SK-N-SH treated with all-trans-retinoic acid at 6 μM for 48 hours (cell line): ENCODE data around the gene MED31.

Source experiments
- ATAC-seq: fragments of 200-7000 bp; cut with Tn5 transposase; 3 replicates; pipeline ENCODE4 v1.9.1; 2020; ENCODE audit warnings: mild to moderate bottlenecking, moderate library complexity
- ARNTL ChIP-seq: fragments of 450-650 bp; formaldehyde crosslinking; IDR thresholded peaks from 2 replicates; pipeline ENCODE4 v1.5.0; 2020; ENCODE audit warnings: low read depth, mild to moderate bottlenecking, moderate library complexity, borderline replicate concordance
- CREB5 ChIP-seq: fragments of 250-450 bp; sonication (Bioruptor Pico); IDR thresholded peaks from 2 replicates; pipeline ENCODE4 v1.5.1; 2020; ENCODE audit warnings: low read depth, mild to moderate bottlenecking, moderate library complexity
- CSDC2 ChIP-seq: fragments of 250-450 bp; sonication (Bioruptor Pico); IDR thresholded peaks from 2 replicates; pipeline ENCODE4 v1.5.0; 2020; ENCODE audit warnings: mild to moderate bottlenecking, moderate library complexity
- CSRNP3 ChIP-seq: fragments of 250-450 bp; sonication (Bioruptor Pico); IDR thresholded peaks from 2 replicates; pipeline ENCODE4 v1.5.1; 2021; ENCODE audit warnings: mild to moderate bottlenecking, moderate library complexity
- ESRRG ChIP-seq: fragments of 250-450 bp; sonication (Bioruptor Pico); IDR thresholded peaks from 2 replicates; pipeline ENCODE4 v1.6.1; 2021; ENCODE audit warnings: mild to moderate bottlenecking
- GLIS3 ChIP-seq: fragments of 250-450 bp; sonication (Bioruptor Pico); IDR thresholded peaks from 2 replicates; pipeline ENCODE4 v1.5.0; 2020; ENCODE audit warnings: mild to moderate bottlenecking, moderate library complexity
- ISL1 ChIP-seq: fragments of 250-450 bp; sonication (Bioruptor Pico); IDR thresholded peaks from 2 replicates; pipeline ENCODE4 v2.1.2; 2022; ENCODE audit warnings: mild to moderate bottlenecking, moderate library complexity
- OSR1 ChIP-seq: fragments of 250-450 bp; sonication (Bioruptor Pico); IDR thresholded peaks from 2 replicates; pipeline ENCODE4 v1.8.0; 2022; ENCODE audit warnings: moderate library complexity, mild to moderate bottlenecking, inconsistent platforms
- PATZ1 ChIP-seq: fragments of 250-450 bp; sonication (Bioruptor Pico); IDR thresholded peaks from 2 replicates; pipeline ENCODE4 v1.8.0; 2020; ENCODE audit warnings: mild to moderate bottlenecking, moderate library complexity, borderline replicate concordance
- POU6F1 ChIP-seq: fragments of 250-450 bp; sonication (Bioruptor Pico); IDR thresholded peaks from 2 replicates; pipeline ENCODE4 v1.8.0; 2021; ENCODE audit warnings: low read depth, mild to moderate bottlenecking, moderate library complexity, borderline replicate concordance
- PPARA ChIP-seq: fragments of 250-450 bp; sonication (Bioruptor Pico); IDR thresholded peaks from 2 replicates; pipeline ENCODE4 v1.5.0; 2020; ENCODE audit warnings: mild to moderate bottlenecking, borderline replicate concordance
- RARB ChIP-seq: fragments of 250-450 bp; sonication (Bioruptor Pico); IDR thresholded peaks from 2 replicates; pipeline ENCODE4 v1.8.0; 2021; ENCODE audit warnings: mild to moderate bottlenecking, moderate library complexity
- SNAI2 ChIP-seq: fragments of 250-450 bp; sonication (Bioruptor Pico); IDR thresholded peaks from 2 replicates; pipeline ENCODE4 v1.5.0; 2020; ENCODE audit warnings: mild to moderate bottlenecking, moderate library complexity
- TCF4 ChIP-seq: fragments of 250-450 bp; sonication (Bioruptor Pico); IDR thresholded peaks from 2 replicates; pipeline ENCODE4 v1.8.0; 2021; ENCODE audit warnings: mild to moderate bottlenecking, moderate library complexity, borderline replicate concordance
- TOX ChIP-seq: fragments of 250-450 bp; sonication (Bioruptor Pico); IDR thresholded peaks from 2 replicates; pipeline ENCODE4 v1.8.0; 2021; ENCODE audit warnings: mild to moderate bottlenecking, moderate library complexity, borderline replicate concordance
- ZC3H10 ChIP-seq: fragments of 250-450 bp; sonication (Bioruptor Pico); IDR thresholded peaks from 2 replicates; pipeline ENCODE4 v1.5.1; 2021; ENCODE audit warnings: mild to moderate bottlenecking, moderate library complexity
- ZFP3 ChIP-seq: fragments of 250-450 bp; sonication (Bioruptor Pico); IDR thresholded peaks from 2 replicates; pipeline ENCODE4 v1.5.0; 2020; ENCODE audit warnings: mild to moderate bottlenecking, moderate library complexity
- ZFP30 ChIP-seq: fragments of 450-650 bp; formaldehyde crosslinking; IDR thresholded peaks from 2 replicates; pipeline ENCODE4 v1.5.0; 2022; ENCODE audit warnings: mild to moderate bottlenecking, moderate library complexity
- ZNF565 ChIP-seq: fragments of 450-650 bp; formaldehyde crosslinking; conservative IDR thresholded peaks from 2 replicates; pipeline ENCODE4 v1.5.0; 2020; ENCODE audit warnings: low read depth, mild to moderate bottlenecking, moderate library complexity
- ZNF70 ChIP-seq: fragments of 450-650 bp; formaldehyde crosslinking; IDR thresholded peaks from 2 replicates; pipeline ENCODE4 v1.5.0; 2020; ENCODE audit warnings: mild to moderate bottlenecking, moderate library complexity
- ZNF8 ChIP-seq: fragments of 450-650 bp; formaldehyde crosslinking; IDR thresholded peaks from 2 replicates; pipeline ENCODE4 v1.5.0; 2020; ENCODE audit warnings: mild to moderate bottlenecking, moderate library complexity

Gene MED31

GRCh38 chr17:6639586-6640535, 11.5 kb downstream of the MED31 start:
- peak; percentile 73 for ATAC-seq
- TF ChIP-seq PPARA (CRISPR knock-in tag) = no peak
- TF ChIP-seq ZFP30 (CRISPR knock-in tag) = no peak
- TF ChIP-seq SNAI2 (CRISPR knock-in tag) = no peak
- no peak for TF ChIP-seq ISL1 (CRISPR knock-in tag)
- no peak for TF ChIP-seq ZC3H10 (CRISPR knock-in tag)
- TF ChIP-seq ARNTL (CRISPR knock-in tag) = no peak
- TF ChIP-seq ZNF70 (CRISPR knock-in tag) = no peak
- no peak for TF ChIP-seq ESRRG (CRISPR knock-in tag)
- no peak for TF ChIP-seq ZNF565 (CRISPR knock-in tag)
- no peak for TF ChIP-seq OSR1 (CRISPR knock-in tag)
- TF ChIP-seq ZNF8 (CRISPR knock-in tag) = no peak
- no peak for TF ChIP-seq GLIS3 (CRISPR knock-in tag)

- no peak for ATAC-seq
- TF ChIP-seq CSDC2 = no peak
- no peak for TF ChIP-seq ZFP30 (CRISPR knock-in tag)
- no peak for TF ChIP-seq RARB (CRISPR knock-in tag)
- TF ChIP-seq GLIS3 (CRISPR knock-in tag) = no peak
- TF ChIP-seq PATZ1 (CRISPR knock-in tag) = no peak
- no peak for TF ChIP-seq ISL1 (CRISPR knock-in tag)
- no peak for TF ChIP-seq ZFP3 (CRISPR knock-in tag)
- TF ChIP-seq ARNTL (CRISPR knock-in tag) = no peak
These were observed 12.3 kb downstream of the MED31 start for GRCh38 chr17:6639014-6639585.

- ATAC-seq = no peak
- TF ChIP-seq ZC3H10 (CRISPR knock-in tag) (no peak), PPARA (CRISPR knock-in tag) (no peak), ZNF565 (CRISPR knock-in tag) (no peak), SNAI2 (CRISPR knock-in tag) (no peak), CREB5 (CRISPR knock-in tag) (no peak), TOX (CRISPR knock-in tag) (no peak), ESRRG (CRISPR knock-in tag) (no peak), ISL1 (CRISPR knock-in tag) (no peak), OSR1 (CRISPR knock-in tag) (no peak), CSRNP3 (CRISPR knock-in tag) (no peak), TCF4 (CRISPR knock-in tag) (no peak)
- TF ChIP-seq, all 23 proteins: peak for 0
These were observed 13.1 kb downstream of the MED31 start for GRCh38 chr17:6638046-6638908.

- TF ChIP-seq ZNF70 (CRISPR knock-in tag) (no peak), PATZ1 (CRISPR knock-in tag) (no peak), POU6F1 (CRISPR knock-in tag) (no peak), ZFP30 (CRISPR knock-in tag) (no peak), TOX (CRISPR knock-in tag) (no peak)
- no peak for ATAC-seq
These were observed 14.0 kb downstream of the MED31 start for GRCh38 chr17:6637458-6637840.
